Activated CD4-positive, alpha-beta T cell treated with anti-CD3 and anti-CD28 coated beads, Interleukin-2, amount 50 U/mL, for 4 hours (primary cell): ENCODE results near the gene NGEF.
"Not testable (repeated sequence)": the region's sequence is repeated elsewhere in the genome, so short reads cannot be mapped to it uniquely, and the experiment has no call there.

Experiments
- DNase-seq, 2 experiments: peaks; one replicate each; pipeline ENCODE4 v3.0.0-alpha.2; 2020

Gene NGEF

GRCh38 chr2:233013027-233013461 is at the start of gene NGEF:
Gene NGEF, minus strand, starts transcription at chr2:233013256. Its CDS starts 38,366 bp downstream, at chr2:232974890.
- DNase-seq = no peak

- DNase-seq = no peak
Measured at GRCh38 chr2:233062451-233062850, 49.4 kb upstream of the NGEF start.

GRCh38 chr2:233061591-233062450 is 48.8 kb upstream of the NGEF start:
- DNase-seq = no peak

GRCh38 chr2:233060980-233061590 is 48.0 kb upstream of the NGEF start:
- DNase-seq = no peak

GRCh38 chr2:233060501-233060979 is 47.5 kb upstream of the NGEF start:
- DNase-seq = no peak

- DNase-seq = peak; percentile 64
Measured at GRCh38 chr2:233059797-233060500, 46.9 kb upstream of the NGEF start, which contains the start of gene INPP5D. Gene INPP5D, plus strand, starts transcription at chr2:233060342. Its CDS starts 137 bp downstream, at chr2:233060479.

GRCh38 chr2:233059547-233059796 is 46.4 kb upstream of the NGEF start:
- no peak for DNase-seq

GRCh38 chr2:233058717-233059546 is 45.9 kb upstream of the NGEF start:
- no peak for DNase-seq

- DNase-seq = no peak
Measured at GRCh38 chr2:233056961-233057605, 44.0 kb upstream of the NGEF start.

GRCh38 chr2:233055362-233055761 is 42.3 kb upstream of the NGEF start:
- no peak for DNase-seq

- DNase-seq = peak; percentile 65 to 71
Measured at GRCh38 chr2:233053928-233054784, 41.1 kb upstream of the NGEF start.

GRCh38 chr2:233052517-233052916 is 39.5 kb upstream of the NGEF start:
- not testable (repeated sequence) for DNase-seq

GRCh38 chr2:233051241-233052149 is 38.4 kb upstream of the NGEF start:
- no peak for DNase-seq

- no peak for DNase-seq
Measured at GRCh38 chr2:233049194-233049761, 36.2 kb upstream of the NGEF start.

GRCh38 chr2:233048569-233049193 is 35.6 kb upstream of the NGEF start:
- DNase-seq = no peak

- no peak for DNase-seq
Measured at GRCh38 chr2:233047667-233048066, 34.6 kb upstream of the NGEF start.

GRCh38 chr2:233047206-233047605 is 34.1 kb upstream of the NGEF start:
- no peak for DNase-seq

- DNase-seq = no peak
Measured at GRCh38 chr2:233044974-233045605, 32.0 kb upstream of the NGEF start.

GRCh38 chr2:233042549-233042948 is 29.5 kb upstream of the NGEF start:
- no peak for DNase-seq
